Endothelial cell of umbilical vein (primary cell): ENCODE results near the gene RAB37. TPM values are rescaled to one million over a fixed set of nuclear protein-coding genes. Genes with fewer than 3 reads are reported as not detected.

Experiments used
- BruUV-seq: library from RNA; stranded (reverse); fragments of 400-500 nt; replicated peaks from 2 replicates; lab custom pipeline; 2021; lab: Mats Ljungman, UMichigan
- CTCF ChIA-PET: fragments of 300-600, 350-600 bp; sonication (Branson Sonifier 250); formaldehyde crosslinking; loops from one replicate; lab custom pipeline; 2021; ENCODE audit warnings: antibody characterized with exemption, inconsistent platforms; lab: Charles Lee
- POLR2A ChIA-PET: fragments of 300-600, 350-600 bp; sonication (Branson Sonifier 250); formaldehyde crosslinking; loops from one replicate; lab custom pipeline; 2021; ENCODE audit warnings: antibody characterized with exemption, inconsistent platforms; lab: Charles Lee
- DNase-seq: peaks from one replicate; pipeline ENCODE4 v3.0.0-alpha.2; 2011; ENCODE audit warnings: low read depth, low spot score
- FAIRE-seq: peaks from 2 replicates; lab custom pipeline; 2011; peaks lifted over from hg19 to GRCh38; lab: Jason Lieb, UNC
- H2AFZ ChIP-seq: 2 replicates; pipeline ENCODE4 v1.6.0; 2012; ENCODE audit warnings: low read depth, low read length, control low read depth, inconsistent platforms
- H3K27ac ChIP-seq: 2 replicates; pipeline ENCODE4 v1.5.1; 2011; ENCODE audit warnings: low read depth, mild to moderate bottlenecking, control low read depth, low read length, moderate library complexity; ENCODE audit not compliant: insufficient read depth
- H3K27me3 ChIP-seq, 2 experiments: 2 replicates each; pipeline versions ENCODE4 v1.6.0 to v1.6.1; 2011; ENCODE audit warnings: low read length in 2 of 2, mixed read lengths in 1 of 2; ENCODE audit not compliant: control insufficient read depth in 2 of 2, insufficient read depth in 2 of 2
- H3K36me3 ChIP-seq, 2 experiments: 2 replicates in 1 of 2; 3 replicates in 1 of 2; pipeline ENCODE4 v1.5.1; 2011; ENCODE audit warnings: low read length in 2 of 2, mild to moderate bottlenecking in 1 of 2, moderate library complexity in 1 of 2; ENCODE audit not compliant: control insufficient read depth in 2 of 2, insufficient read depth in 2 of 2; ENCODE audit errors: extremely low read depth in 1 of 2
- H3K4me1 ChIP-seq: 3 replicates; pipeline ENCODE4 v1.5.1; 2011; ENCODE audit warnings: mild to moderate bottlenecking, low read length; ENCODE audit not compliant: control insufficient read depth, insufficient read depth; ENCODE audit errors: extremely low read depth
- H3K4me2 ChIP-seq: 2 replicates; pipeline ENCODE4 v1.6.1; 2011; ENCODE audit warnings: low read length, control low read depth, mixed read lengths; ENCODE audit not compliant: insufficient read depth
- H3K4me3 ChIP-seq, 3 experiments: fragments of 200-600 bp in 1 of 3; sonication (generic), shearing (Covaris generic) in 1 of 3; replicated peaks in 1 of 3; 2 replicates each; pipeline ENCODE4 v1.5.1; 2011 to 2016; ENCODE audit warnings: control low read depth in 3 of 3, low read length in 3 of 3, mild to moderate bottlenecking in 2 of 3, inconsistent platforms in 1 of 3, low read depth in 1 of 3, moderate library complexity in 1 of 3; ENCODE audit not compliant: insufficient read depth in 1 of 3
- H3K79me2 ChIP-seq: 2 replicates; pipeline ENCODE4 v1.6.0; 2012; ENCODE audit warnings: low read length, inconsistent platforms; ENCODE audit not compliant: control insufficient read depth, insufficient read depth
- H3K9ac ChIP-seq: replicated peaks from 2 replicates; pipeline ENCODE3; 2011; ENCODE audit warnings: low read length, control low read depth; ENCODE audit not compliant: insufficient read depth; ENCODE audit errors: extremely low read depth
- H3K9me1 ChIP-seq: replicated peaks from 3 replicates; pipeline ENCODE4 v1.6.0; 2011; ENCODE audit warnings: mild to moderate bottlenecking, low read length; ENCODE audit not compliant: control insufficient read depth, insufficient read depth; ENCODE audit errors: extremely low read depth
- H3K9me3 ChIP-seq: replicated peaks from 2 replicates; pipeline ENCODE4 v1.5.1; 2012; ENCODE audit warnings: low read length, inconsistent platforms; ENCODE audit not compliant: control insufficient read depth, insufficient read depth
- H4K20me1 ChIP-seq: replicated peaks from 2 replicates; pipeline ENCODE3; 2011; ENCODE audit warnings: mild to moderate bottlenecking, low read length; ENCODE audit not compliant: control insufficient read depth, insufficient read depth; ENCODE audit errors: extremely low read depth
- EZH2 ChIP-seq: IDR thresholded peaks from 2 replicates; pipeline ENCODE4 v1.6.1; 2012; ENCODE audit warnings: borderline replicate concordance, low read depth, mild to moderate bottlenecking, moderate library complexity, low read length, inconsistent platforms; ENCODE audit not compliant: severe bottlenecking
- FOS ChIP-seq: IDR thresholded peaks from 2 replicates; pipeline ENCODE4 v1.6.1; 2011; ENCODE audit warnings: mild to moderate bottlenecking, low read length, moderate library complexity, borderline replicate concordance; ENCODE audit not compliant: insufficient read depth
- GATA2 ChIP-seq: IDR thresholded peaks from 2 replicates; pipeline ENCODE4 v1.7.0; 2011; ENCODE audit warnings: low read depth, mild to moderate bottlenecking, moderate library complexity, mixed read lengths, low read length; ENCODE audit not compliant: insufficient read length, insufficient read depth
- JUN ChIP-seq: IDR thresholded peaks from 2 replicates; pipeline ENCODE4 v1.6.1; 2011; ENCODE audit warnings: borderline replicate concordance, low read depth; ENCODE audit not compliant: insufficient read length, insufficient read depth
- MYC ChIP-seq: IDR thresholded peaks from one replicate; pipeline ENCODE4 v1.6.1; 2011; ENCODE audit warnings: mild to moderate bottlenecking, low read depth, low read length
- POLR2A ChIP-seq: IDR thresholded peaks from 2 replicates; pipeline ENCODE4 v1.6.1; 2012; ENCODE audit warnings: low read depth, mild to moderate bottlenecking, control low read depth, low read length
- POLR2AphosphoS5 ChIP-seq: IDR thresholded peaks from 2 replicates; pipeline ENCODE4 v1.6.1; 2012; ENCODE audit warnings: low read depth, mild to moderate bottlenecking, control low read depth, low read length, moderate library complexity; ENCODE audit not compliant: insufficient read depth
- dilution Hi-C: fragments of 300-500 bp; cut with MboI; formaldehyde crosslinking; loops from one replicate; pipeline ENCODE4 v1.15.0; 2019; ENCODE audit warnings: low sequenced_read_pairs; ENCODE audit not compliant: extremely low pct_ligation_motif_present
- intact Hi-C: fragments of 100-400 bp; cut with micrococcal nuclease; formaldehyde crosslinking; loops from one replicate; pipeline ENCODE4 v1.10.0; 2022
- polyA plus RNA-seq, 4 experiments: library from polyadenylated mRNA; depleted of rRNA in 3 of 4; stranded (reverse) in 3 of 4; unstranded in 1 of 4; fragments of >200 nt; gene quantifications; 2 replicates each; pipeline versions ENCODE4 v1.2.1 to v1.2.3, GENCODE V29; 2011 to 2012; ENCODE audit warnings: missing spikeins in 1 of 4
- total RNA-seq: library from RNA; stranded (reverse); gene quantifications from 2 replicates; pipeline ENCODE4 v1.2.3, GENCODE V29; 2021
- TF ChIP-seq, protein P1 (sequence below), 2 donors: IDR thresholded peaks; 1 replicate in 1 of 2; 2 replicates in 1 of 2; pipeline ENCODE4 v1.5.1; 2011; ENCODE audit warnings: low read length in 2 of 2, mild to moderate bottlenecking in 2 of 2, moderate library complexity in 2 of 2, control low read depth in 1 of 2, inconsistent platforms in 1 of 2, low read depth in 1 of 2; ENCODE audit not compliant: insufficient read depth in 1 of 2; ENCODE audit errors: extremely low read depth in 1 of 2
- TF ChIP-seq, protein P2 (sequence below): IDR thresholded peaks from 2 replicates; pipeline ENCODE4 v1.6.1; 2011; ENCODE audit not compliant: insufficient read depth, insufficient read length

The RAB37 gene
- total and polyA plus RNA-seq, 2 donors (not counting 3 experiments of a cell fraction or from before 2014, with no cell fraction given): 0.11 TPM; not detected in 1

DNA sequence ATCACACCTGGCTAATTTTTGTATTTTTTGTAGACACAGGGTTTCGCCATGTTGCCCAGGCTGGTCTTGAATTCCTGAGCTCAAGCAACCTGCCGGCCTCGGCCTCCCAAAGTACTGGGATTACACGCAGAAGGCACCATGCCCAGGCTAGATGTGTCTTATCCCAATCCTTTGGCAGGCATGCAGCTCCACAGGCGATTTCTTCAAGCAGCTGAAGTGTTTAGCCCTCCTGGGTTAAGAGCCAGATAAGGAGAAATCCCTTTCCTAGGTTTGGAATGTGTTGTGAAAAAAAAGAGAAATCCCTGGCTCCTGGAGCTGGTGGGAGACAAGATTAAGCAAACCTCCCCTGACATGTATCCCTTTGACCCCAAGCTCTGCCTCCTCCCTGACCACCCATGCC lies 9.3 kb downstream of the RAB37 start:
- Histone ChIP-seq H3K9me3 (no peaks in the 10 kb centered on the region), H3K4me3 (no peak overlapping the region), H3K27ac (no peak overlapping the region), H3K9ac (no peak overlapping the region), H3K9me1 (no peaks in the 10 kb centered on the region), H3K4me2 (no peak overlapping the region), H3K4me1 (peaks cover 12% of the 10 kb centered on the region), H4K20me1 (no peaks in the 10 kb centered on the region), H2AFZ (no peak overlapping the region), H3K79me2 (no peaks in the 10 kb centered on the region), H3K27me3 (no peaks in the 10 kb centered on the region), H3K36me3 (no peaks in the 10 kb centered on the region)
- CTCF ChIA-PET: interaction anchor here (1.1 to 4.2 kb wide), 12 partner anchors 9 to 367 kb away, joined by 4 to 84 read pairs (median 18); partner anchors contain the start of genes NAT9 and RAB37
- dilution Hi-C loops: no loop called here
- intact Hi-C loops: loop anchor here (10.0 kb wide), 1 partner anchor 1432 kb away; the partner anchor contains the start of gene CDC42EP4
- no peak for DNase-seq
- BruUV-seq: no TSS peak
- FAIRE-seq: no peak
- TF ChIP-seq MYC: no peak
- TF ChIP-seq, protein P1, sequence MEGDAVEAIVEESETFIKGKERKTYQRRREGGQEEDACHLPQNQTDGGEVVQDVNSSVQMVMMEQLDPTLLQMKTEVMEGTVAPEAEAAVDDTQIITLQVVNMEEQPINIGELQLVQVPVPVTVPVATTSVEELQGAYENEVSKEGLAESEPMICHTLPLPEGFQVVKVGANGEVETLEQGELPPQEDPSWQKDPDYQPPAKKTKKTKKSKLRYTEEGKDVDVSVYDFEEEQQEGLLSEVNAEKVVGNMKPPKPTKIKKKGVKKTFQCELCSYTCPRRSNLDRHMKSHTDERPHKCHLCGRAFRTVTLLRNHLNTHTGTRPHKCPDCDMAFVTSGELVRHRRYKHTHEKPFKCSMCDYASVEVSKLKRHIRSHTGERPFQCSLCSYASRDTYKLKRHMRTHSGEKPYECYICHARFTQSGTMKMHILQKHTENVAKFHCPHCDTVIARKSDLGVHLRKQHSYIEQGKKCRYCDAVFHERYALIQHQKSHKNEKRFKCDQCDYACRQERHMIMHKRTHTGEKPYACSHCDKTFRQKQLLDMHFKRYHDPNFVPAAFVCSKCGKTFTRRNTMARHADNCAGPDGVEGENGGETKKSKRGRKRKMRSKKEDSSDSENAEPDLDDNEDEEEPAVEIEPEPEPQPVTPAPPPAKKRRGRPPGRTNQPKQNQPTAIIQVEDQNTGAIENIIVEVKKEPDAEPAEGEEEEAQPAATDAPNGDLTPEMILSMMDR (IDR thresholded peaks at IDR 0.05; ENCODE audit: extremely low read depth in 1 of 2, insufficient read depth in 1 of 2, low read depth in 1 of 2, low read length in 2 of 2): no peak
- no peak for TF ChIP-seq POLR2AphosphoS5
- TF ChIP-seq POLR2A: no peak
- no peak for TF ChIP-seq GATA2
- no peak for TF ChIP-seq JUN
- no peak for TF ChIP-seq EZH2
- no peak for TF ChIP-seq FOS
- TF ChIP-seq, protein P2, sequence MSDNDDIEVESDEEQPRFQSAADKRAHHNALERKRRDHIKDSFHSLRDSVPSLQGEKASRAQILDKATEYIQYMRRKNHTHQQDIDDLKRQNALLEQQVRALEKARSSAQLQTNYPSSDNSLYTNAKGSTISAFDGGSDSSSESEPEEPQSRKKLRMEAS: no peak
- POLR2A ChIA-PET: no interaction called here
